ENCODE data around the gene CPLANE1.
"Not testable (repeated sequence)": the region's sequence is repeated elsewhere in the genome, so short reads cannot be mapped to it uniquely, and the experiment has no call there.

Gene CPLANE1

GRCh38 chr5:37112383-37112991, 136.7 kb downstream of the CPLANE1 start:
- no peak for DNase-seq

- DNase-seq, result no peak
Measured at GRCh38 chr5:37111426-37112382, 137.5 kb downstream of the CPLANE1 start.

GRCh38 chr5:37110135-37110534, 139.0 kb downstream of the CPLANE1 start:
- DNase-seq, result no peak

GRCh38 chr5:37109338-37109737, 139.8 kb downstream of the CPLANE1 start:
- no peak for DNase-seq

GRCh38 chr5:37103302-37103701, 145.9 kb downstream of the CPLANE1 start:
- no peak for DNase-seq

- DNase-seq, result not testable (repeated sequence)
Measured at GRCh38 chr5:37099267-37099666, 149.9 kb downstream of the CPLANE1 start.

GRCh38 chr5:37093795-37094194, 155.4 kb downstream of the CPLANE1 start:
- not testable (repeated sequence) for DNase-seq

- DNase-seq, result no peak
Measured at GRCh38 chr5:37090781-37091180, 158.4 kb downstream of the CPLANE1 start.

GRCh38 chr5:37090123-37090726, 159.0 kb downstream of the CPLANE1 start:
- no peak for DNase-seq

- no peak for DNase-seq
Measured at GRCh38 chr5:37088009-37088408, 161.2 kb downstream of the CPLANE1 start.

GRCh38 chr5:37086466-37087173, 162.6 kb downstream of the CPLANE1 start:
- no peak for DNase-seq

GRCh38 chr5:37086026-37086425, 163.2 kb downstream of the CPLANE1 start:
- not testable (repeated sequence) for DNase-seq

- DNase-seq, result not testable (repeated sequence)
Measured at GRCh38 chr5:37082977-37083376, 166.2 kb downstream of the CPLANE1 start.

GRCh38 chr5:37080697-37081096, 168.5 kb downstream of the CPLANE1 start:
- no peak for DNase-seq

- DNase-seq, result no peak
Measured at GRCh38 chr5:37077146-37077545, 172.0 kb downstream of the CPLANE1 start.

- DNase-seq, result no peak
Measured at GRCh38 chr5:37075399-37075950, 173.7 kb downstream of the CPLANE1 start.

- DNase-seq, result no peak
Measured at GRCh38 chr5:37071901-37072581, 177.1 kb downstream of the CPLANE1 start.

GRCh38 chr5:37071487-37071886, 177.7 kb downstream of the CPLANE1 start:
- DNase-seq, result no peak

GRCh38 chr5:37064442-37064841, 184.7 kb downstream of the CPLANE1 start:
- DNase-seq, result no peak

- DNase-seq, result no peak
Measured at GRCh38 chr5:37063739-37064138, 185.4 kb downstream of the CPLANE1 start.

- DNase-seq, result no peak
Measured at GRCh38 chr5:37060030-37060429, 189.1 kb downstream of the CPLANE1 start.

- no peak for DNase-seq
Measured at GRCh38 chr5:37056762-37057161, 192.4 kb downstream of the CPLANE1 start.
